NCI-H1092 (cell line): ENCODE data around the gene ABLIM1.

ENCODE experiments used
- DNase-seq: peaks from one replicate; lab custom pipeline; 2025; lab: John Stamatoyannopoulos, UW

The ABLIM1 gene

DNA sequence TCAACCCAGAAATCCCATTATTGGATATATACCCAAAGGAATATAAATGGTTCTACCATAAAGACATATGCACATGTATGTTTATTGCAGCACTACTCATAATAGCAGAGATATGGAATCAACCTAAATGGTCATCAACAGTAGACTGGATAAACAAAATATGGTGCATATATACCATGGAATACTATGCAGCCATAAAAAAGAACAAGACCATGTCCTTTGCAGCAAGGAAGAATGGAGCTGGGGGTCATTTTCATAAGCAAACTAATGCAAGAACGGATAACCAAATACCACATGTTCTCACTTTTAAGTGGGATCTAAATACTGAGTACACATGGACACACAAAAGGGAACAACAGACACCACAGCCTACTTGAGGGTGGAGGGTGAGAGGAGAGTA lies 251.6 kb downstream of the ABLIM1 start:
- DNase-seq: no peak

DNA sequence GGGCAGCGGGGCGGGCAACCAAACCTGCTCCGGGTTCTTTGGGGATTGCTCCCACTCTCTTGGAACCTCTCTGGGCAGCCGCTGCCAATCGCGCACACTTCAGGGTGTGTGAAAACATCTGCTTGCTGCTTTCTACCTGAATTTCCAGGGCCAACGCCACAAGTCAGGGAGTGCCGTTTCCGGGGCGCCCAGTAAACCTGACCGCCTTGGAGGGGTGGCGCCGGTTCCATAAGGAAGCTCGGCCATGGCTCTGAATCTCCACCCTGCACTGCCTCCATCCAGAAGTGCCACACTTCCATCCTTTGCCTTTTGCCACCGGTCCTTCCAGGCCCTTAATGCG lies 253.1 kb downstream of the ABLIM1 start:
- no peak for DNase-seq

DNA sequence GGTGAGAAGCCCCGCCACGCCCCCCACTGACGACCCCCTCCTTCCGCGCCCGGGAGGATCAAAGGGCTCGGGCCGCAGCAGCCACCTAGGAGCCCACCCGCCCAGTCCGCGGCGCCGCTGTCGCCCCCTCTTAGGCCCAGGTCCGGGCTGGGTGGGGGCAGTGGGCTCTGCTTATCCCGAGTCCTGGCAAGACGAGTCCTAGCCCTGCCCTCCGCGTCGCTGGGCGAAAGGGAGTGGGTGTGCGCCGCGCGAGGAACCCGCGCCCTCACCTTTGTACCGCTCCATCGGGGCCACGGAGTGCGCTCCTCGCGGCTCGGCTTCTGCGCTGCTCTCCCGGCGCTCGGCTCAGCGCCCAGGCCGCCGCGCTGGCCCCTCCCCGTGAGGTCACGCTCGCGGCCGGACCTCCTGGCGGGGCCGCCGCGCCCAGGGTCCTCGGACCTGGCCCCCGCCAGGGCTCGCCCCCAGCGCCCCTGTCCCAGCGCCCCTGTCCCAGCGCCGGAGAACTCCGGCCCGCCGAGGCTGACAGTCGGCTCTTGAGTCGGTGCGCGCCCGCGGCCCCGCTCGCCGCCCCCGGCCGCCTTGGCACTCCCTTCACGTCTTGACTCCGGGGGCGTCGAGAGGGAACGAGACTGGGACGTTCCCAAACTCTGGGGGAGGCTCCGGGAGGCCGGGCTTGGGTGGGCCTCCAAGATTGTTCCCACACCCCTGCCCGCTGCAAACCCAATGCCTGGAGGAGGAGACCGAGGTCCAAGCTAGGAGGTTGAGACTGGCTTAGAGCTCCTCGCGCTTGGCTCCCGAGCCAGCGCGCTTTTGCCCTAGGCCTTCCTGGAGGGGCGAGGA lies 253.7 kb downstream of the ABLIM1 start, which contains the start of gene AFAP1L2:
Gene AFAP1L2, minus strand, starts transcription at position 332 of the 840 bp plus-strand sequence. Its CDS starts 47 bp downstream, at position 285.
- no peak for DNase-seq

DNA sequence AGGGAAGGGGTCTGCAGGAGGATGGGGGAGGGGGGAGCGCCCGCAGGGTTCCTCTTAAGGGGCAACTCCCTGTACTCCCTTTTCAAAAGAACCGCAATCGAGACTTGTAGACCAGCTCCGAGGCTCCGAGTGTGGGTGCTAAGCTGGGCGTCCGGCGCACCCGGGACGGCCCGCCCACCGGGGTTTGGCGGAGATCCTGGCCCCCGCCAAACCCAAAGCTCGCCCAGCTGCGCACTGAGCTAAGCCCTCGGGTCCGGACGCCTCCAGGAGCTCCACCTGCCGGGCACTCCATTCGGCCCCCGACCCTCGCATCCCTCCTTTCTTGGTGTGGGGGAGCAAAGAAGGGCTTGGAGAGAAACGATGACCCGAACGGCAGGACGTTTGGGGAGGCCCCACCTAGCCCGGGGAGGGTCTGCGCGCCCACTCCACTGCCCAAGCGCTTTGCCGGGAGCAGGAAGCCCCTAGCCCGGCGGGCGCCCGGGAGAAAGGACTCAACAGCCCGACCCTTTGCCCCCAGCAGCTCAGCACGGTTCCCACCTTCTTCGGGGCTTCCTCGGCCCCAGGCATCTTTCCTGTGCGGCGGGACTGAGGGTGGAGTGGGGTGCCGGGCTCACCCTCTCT lies 254.4 kb downstream of the ABLIM1 start:
- no peak for DNase-seq

DNA sequence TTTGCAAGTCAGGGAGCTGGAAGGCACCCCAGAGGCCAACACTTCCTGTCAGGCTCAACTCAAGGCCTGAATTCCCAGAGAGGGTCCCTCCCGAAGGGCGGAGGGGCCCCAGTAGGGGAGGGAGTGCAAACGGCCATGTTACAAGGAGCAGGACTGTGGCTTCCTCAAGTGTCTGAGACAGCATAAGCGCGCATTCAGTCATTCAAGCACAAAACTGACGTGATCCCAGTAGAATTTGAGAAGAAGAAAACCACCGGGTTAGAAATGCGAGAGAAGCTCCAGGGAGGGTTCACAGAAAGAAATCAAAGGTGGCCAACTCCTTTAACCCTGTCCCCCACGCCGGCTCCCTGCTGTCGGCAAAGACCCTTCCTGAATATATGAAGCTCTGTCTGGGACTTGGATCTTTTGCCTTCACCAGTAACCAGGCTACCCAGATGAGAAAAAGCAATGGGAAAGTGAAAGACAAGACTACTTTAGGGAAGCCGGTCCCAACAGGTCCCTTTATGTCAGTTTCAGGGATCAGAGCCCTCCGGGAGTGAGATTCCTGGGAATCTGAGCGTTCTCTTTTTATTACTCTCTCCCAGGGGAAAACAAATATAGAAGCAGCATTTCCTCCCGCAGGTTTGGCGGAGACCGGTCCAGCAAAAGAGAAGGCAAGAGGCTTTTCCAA lies 255.1 kb downstream of the ABLIM1 start:
- DNase-seq: no peak

DNA sequence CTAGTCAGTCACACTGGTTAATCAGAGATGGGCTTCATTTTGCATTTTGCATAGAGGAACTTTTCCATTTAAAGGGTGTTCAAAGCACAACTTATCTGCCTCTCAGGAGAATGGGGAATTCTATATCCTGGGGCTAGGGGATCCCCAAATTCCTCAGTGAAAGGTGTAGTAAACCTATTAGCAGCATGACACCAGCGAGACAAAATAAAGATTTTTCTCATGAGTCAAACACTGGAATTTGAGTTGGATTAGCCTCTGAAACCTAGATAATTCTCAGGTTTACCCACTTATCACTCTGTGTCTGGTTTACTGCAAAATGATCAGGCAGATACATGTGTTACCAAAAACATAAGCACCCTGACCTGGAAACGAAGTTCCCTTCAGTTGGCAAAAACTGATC lies 255.8 kb downstream of the ABLIM1 start:
- no peak for DNase-seq

DNA sequence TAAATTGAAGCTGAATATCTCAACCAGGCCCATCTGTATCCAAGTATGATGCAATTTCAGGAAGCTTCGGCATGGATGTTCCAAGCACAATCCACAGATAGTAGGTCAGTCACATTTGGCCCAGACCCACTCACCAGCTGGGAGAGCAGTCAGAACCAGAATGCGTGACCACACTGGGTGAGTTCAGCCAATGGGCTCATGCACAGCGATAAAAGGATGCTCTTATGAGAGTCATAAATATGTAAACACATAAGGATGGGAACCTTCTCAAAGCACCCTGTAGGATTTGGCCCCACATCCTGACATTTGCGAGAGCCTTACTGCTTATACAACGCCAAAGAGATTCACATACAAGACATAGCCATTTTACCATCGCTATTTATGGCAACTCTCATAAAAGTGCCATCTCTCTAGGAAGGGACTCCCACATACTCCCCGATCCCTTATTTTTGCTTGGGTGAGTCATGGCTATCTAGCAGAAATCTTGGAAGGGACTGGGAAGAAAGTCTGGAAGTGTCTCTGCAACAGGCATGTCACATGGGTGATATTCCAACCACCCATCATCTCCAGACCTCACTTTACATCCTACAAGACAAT lies 256.8 kb downstream of the ABLIM1 start:
- DNase-seq: no peak

DNA sequence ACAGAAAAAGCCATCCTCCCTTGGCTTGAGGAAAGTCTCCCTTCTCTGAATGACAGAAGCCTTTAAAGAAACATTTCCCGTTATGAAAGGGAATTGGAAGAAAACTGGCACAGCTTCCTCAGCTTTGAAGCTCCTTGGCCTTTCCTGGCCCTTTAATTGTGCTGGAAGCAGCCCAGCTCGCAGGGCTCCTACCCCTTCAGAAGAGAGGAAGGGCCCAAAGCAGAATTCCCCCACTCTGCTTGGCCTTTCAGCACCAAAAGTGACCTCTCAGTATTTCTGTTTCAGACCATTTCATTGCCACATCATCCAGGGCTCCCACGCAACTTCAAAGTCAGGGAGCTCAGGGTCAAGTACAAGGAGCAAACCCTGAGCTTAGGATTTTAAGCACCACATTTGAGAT lies 258.0 kb downstream of the ABLIM1 start:
- no peak for DNase-seq

DNA sequence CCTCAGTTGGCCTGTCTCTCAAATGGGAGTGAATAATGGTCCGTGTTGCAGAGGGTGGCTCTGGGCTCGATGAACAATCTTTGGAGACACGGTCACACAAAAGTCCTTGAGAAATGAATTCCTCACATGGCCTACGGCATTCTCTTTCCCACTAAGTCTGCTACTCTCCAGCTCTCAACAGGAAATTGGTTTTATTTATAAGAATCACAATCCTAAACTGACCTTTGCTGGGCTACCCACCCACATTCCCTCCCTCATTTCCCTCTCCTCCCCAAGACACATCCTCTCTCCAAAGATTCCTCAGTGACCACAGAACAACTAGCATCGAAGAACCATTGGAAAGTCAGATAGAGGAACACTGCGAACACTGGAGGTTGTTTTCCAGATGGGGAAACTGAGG lies 258.5 kb downstream of the ABLIM1 start:
- no peak for DNase-seq

DNA sequence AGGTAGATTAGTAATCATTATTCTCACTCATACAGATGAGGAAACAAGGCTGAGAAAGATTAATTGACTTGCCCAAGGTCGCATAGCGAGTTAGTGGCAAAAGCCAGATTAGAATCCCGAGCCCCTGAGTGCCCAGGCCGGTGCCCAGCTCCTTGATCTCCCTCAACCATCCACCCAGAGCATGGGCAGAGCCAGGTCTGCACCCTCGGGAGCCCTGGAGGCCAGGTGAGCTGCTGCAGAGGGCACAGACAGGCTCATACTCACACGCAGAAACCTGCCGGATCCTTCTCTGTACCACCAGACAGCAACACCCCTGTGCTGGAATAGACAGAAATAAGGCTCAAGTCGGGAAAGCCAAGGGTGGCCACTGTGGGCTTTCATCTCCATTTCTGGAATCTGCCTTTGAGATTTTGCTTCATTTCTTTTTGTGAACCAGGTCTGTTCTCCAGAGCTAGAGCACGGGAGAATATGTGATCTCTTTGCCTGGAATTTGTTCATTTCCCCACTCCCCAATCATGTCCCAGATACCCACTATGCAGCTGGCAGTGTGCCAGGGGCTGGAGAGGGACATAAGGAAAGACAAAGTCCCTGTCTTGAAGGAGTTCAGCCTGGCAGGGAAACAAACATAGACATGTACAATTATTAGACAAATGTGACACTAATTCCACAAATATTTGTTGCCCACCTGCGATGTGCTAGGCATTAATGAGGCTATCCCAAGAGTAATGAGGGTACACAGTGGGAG lies 259.3 kb downstream of the ABLIM1 start:
- DNase-seq: no peak

DNA sequence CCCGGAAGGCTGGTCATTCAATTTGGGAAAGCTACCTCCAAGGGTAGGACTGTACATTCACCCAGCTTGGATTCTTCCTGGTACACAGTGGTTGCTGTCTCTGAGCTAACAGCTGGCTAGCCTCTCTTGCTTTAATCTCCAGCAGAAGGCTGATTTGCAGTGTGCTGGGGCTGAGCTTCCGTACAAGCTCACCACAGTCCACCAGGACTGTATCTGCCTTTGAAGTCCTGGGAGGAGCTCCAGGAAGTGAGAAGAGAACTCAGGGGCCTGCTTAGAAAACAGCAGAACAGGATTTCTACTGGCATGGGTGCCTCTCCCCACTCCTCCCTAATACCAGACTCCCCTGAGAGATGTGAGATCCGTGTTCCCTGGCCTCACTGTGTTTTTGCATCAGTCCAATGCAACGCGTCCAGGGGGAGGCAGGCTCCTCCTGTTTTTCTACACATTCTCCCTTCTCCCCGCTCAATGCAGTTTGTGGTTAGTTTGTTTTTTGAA lies 260.4 kb downstream of the ABLIM1 start:
- no peak for DNase-seq

DNA sequence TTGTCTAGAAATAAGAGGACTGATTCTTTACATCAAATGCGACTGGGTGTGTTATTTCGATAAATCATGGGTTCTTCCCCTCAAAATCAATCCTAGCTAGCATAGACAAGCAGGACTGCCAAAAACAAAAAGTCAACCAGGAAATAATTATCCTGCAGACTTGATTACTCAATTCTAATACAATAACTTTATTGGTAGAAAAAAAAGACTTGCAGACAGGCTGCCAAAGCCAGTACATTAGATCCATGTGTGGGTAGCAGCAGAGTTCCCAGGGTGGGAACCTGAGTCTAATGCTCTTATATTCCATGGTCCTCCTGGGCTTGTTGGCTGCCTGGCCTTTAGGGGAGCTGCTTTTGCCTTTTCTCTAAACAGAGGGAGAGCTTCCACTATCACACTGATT lies 261.6 kb downstream of the ABLIM1 start:
- DNase-seq: no peak

DNA sequence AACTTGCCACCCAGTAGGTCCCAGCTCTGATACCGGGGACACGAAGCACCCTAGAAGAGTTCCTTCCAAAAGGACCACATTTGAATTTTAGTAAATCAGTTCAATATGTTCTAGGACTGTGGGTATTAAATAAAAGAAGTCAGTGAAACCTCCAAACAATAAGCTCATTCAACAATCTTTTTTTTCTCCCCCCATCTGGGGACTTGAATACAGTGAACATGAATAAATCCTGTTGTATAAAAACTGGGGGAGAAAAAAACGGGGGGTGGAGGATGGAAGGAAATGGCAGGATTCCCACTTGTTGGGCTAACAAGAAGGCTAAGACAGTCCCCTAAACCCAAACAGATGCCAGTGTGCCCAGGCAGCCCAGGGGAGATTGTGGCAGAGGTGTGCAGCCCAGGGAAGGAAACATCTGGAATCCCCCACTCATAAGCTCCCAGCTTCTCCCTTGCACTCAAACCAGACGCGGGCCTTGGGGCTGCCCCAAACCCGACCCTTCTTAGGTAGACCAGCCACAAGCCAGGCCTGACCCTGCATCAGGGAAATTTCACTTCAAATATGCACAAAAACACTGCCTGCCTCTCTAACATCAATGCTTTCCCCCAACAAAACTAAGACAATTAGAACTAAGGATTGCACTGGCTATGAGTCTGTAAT lies 262.6 kb downstream of the ABLIM1 start:
- no peak for DNase-seq

DNA sequence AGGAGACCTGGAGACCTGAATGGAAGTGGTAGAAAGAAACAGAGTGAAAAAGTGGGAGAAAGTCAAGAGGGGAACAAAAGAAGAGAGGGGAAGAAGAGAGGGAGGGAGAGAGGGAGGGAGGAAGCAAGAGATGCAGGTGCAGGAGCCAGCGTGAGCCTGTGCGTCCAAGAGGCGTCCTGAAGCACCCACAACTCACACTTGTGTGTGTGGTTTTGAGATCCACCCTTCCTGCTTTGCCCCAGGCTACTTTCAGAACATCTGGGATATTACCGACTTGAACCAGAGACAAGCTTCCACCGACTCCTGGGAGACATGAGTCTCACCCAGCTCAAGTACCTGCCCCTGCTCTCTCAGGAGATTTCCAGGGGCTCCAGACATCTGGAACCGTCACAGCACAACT lies 263.5 kb downstream of the ABLIM1 start:
- DNase-seq: no peak

DNA sequence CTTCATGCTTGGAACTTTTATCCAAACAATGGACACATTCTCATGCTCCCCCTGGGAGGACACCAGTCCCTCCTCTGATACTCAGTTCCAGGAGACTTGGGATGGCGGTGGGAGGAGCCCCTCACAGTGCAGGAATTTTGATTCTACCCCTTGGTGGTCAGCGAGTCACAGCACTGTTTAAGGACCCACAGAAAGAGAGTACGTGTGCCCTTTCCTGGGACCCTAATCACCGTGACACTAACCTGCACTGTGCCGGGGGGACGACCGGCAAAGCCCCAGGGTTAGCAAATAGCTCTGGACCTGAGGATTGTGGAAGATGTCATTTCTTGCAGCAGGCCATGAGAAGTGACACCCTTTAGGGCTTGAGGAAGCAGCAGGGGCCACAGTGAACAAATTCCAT lies 264.2 kb downstream of the ABLIM1 start:
- DNase-seq: no peak

DNA sequence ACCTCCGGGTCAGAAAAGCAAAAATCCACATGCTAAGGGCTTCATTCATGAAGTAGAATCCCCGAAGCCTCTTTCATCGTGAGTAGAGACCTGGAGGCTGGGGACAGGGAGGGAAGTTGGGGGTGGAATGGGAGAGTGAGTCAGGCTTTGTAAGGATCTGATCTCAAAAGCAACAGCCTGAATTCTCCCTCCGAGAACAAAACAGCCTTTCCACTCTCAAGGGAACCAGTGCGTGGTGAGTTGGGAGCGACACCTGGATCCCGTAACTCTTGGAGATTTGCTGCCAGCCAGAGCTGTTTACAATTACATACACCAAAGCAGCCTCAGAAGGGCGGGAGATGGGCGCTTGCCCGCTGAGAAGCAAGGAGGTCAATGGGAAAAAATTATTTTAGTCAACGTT lies 264.6 kb downstream of the ABLIM1 start:
- DNase-seq: no peak

DNA sequence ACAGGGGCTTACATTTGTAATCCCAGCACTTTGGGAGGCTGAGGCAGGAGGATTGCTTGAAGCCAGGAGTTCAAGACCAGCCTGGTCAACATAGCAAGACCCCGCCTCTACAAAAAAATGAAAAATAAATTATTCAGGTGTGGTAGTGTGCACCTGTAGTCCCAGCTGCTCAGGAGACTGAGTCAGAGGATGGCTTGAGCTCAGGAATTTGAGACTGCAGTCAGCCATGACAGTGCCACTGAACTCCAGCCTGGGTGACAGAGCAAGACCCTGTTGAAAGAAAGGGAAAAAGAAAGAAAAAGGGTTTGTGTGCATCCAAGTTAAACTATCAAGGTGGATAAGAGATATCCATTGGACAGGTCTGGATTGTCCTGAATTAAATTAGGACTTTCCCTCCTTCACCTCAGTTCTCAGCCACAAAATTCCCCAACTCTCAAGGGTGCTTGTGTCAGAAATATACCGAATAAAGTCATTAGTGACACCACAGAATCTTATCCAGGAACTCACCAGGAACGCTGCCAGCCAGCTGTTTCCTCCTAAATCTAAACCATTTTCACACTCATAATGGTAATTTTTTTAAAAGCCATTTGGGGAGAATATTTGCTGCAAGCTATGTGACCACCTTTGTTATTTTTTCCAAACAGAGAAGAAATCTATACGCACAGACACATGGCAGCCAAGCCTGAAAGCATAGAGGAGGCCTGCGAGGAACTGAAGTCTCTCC lies 265.8 kb downstream of the ABLIM1 start:
- DNase-seq: no peak

DNA sequence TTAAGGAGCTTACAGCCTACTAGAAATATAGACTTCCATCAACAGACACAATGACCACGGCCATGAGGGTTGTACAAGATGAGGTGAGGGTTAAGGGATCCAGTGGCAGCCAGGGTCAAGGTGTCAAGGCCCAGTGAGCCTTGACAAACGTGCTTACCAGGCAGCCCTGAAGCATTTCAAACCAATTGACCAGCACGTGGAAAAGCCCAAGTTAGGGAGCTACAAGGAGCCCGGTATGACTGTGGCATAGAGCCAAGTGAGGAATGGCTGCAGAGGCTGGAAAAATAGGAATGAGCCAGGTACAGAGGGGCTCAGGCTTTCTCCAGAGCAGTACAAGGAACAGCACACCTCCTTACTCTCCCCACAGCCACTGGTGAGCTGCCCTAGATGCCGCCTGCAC lies 266.5 kb downstream of the ABLIM1 start:
- no peak for DNase-seq

DNA sequence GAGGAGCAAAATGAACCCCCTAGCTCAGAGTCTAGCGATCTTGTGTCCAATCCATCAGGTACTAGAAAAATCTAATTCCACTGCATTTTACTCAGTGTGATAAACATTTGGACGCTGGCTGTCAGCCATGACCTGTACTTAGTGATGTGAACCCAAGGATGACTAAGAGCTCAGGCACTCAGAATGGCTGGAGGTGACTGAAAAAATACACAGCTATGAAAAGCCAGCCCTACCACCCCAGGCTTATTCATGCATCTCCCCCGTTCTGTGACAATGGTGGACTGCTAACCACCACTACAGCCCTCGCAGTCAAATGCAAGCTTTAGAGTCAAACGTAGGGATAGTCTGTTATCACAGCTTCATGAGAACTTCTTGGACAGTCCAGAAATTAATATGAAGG lies 268.6 kb downstream of the ABLIM1 start:
- no peak for DNase-seq

DNA sequence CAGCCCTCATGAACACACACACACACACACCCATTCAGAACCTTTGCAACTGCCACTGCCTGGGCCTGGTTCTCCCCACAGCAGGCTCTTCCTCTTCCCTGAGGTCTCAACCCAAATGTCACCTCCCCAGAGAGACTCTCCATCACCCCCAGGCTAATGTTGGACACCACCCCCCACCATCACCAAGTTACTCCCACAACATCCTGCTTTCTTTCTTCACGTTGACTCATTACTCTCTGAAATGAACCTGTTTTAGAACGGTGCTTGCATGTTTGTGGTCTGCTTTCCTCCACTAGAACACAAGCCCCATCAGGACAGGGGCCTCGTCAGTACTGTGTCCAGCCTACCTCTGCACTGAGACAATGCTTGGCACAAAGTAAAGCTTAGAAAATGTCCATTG lies 269.8 kb downstream of the ABLIM1 start:
- DNase-seq: no peak

DNA sequence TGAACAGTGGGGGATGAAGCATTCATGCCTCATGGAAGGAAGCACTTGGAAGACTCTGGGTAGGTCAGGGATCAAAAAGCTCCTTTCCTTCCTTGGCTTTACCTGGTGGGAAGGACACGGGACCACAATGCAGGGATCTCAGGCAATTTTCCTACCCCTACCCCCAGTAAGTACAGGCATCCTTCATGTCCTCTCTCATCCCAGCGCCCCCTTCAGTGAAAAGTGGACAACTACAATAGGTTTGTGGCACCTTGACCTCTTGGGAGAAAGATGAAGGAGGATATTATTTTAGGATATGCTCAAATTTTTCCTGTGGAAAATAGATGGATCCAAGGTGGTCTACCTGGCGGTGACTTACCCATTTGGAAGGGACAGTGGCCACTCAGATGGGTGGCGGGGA lies 270.3 kb downstream of the ABLIM1 start:
- no peak for DNase-seq
